GM23338 (cell line): Measurements from ENCODE around the gene KRTAP10-10. TPM values are rescaled to one million over a fixed set of nuclear protein-coding genes. Genes with fewer than 3 reads are reported as not detected.
A peak's percentile ranks its signal among the peaks of the same experiment; 100 is the strongest.

Experiments
- ATAC-seq: fragments of 200-7000 bp; cut with Tn5 transposase; 3 replicates; pipeline ENCODE4 v1.9.1; 2020
- DNase-seq: peaks from one replicate; pipeline ENCODE4 v3.0.0-alpha.2; 2015; ENCODE audit warnings: low spot score
- H2AFZ ChIP-seq: fragments of 200-600 bp; sonication (generic); 2 replicates; pipeline ENCODE4 v1.8.0; 2016; ENCODE audit warnings: antibody characterized with exemption, mild to moderate bottlenecking, moderate library complexity
- H3F3A ChIP-seq: fragments of 200-600 bp; sonication (generic); replicated peaks from 2 replicates; pipeline ENCODE4 v1.8.0; 2017; ENCODE audit warnings: antibody characterized with exemption, mixed run types, low read depth
- H3K27ac ChIP-seq: fragments of 200-600 bp; sonication (generic); 2 replicates; pipeline ENCODE4 v1.6.1; 2016; ENCODE audit warnings: low read depth
- H3K27me3 ChIP-seq: fragments of 200-600 bp; sonication (generic); 2 replicates; pipeline ENCODE4 v1.8.0; 2016; ENCODE audit warnings: mild to moderate bottlenecking, mixed run types, moderate library complexity; ENCODE audit not compliant: insufficient read depth
- H3K36me3 ChIP-seq: fragments of 200-600 bp; sonication (generic); 2 replicates; pipeline ENCODE4 v1.8.0; 2016; ENCODE audit warnings: mild to moderate bottlenecking; ENCODE audit not compliant: insufficient read depth
- H3K4me1 ChIP-seq: fragments of 200-600 bp; sonication (generic); 2 replicates; pipeline ENCODE4 v1.8.0; 2016; ENCODE audit warnings: mild to moderate bottlenecking, moderate library complexity; ENCODE audit not compliant: insufficient read depth
- H3K4me2 ChIP-seq: fragments of 200-600 bp; sonication (generic); 2 replicates; pipeline ENCODE4 v1.7.1; 2017; ENCODE audit warnings: mixed run types
- H3K4me3 ChIP-seq: fragments of 200-600 bp; sonication (generic); 2 replicates; pipeline ENCODE4 v1.6.1; 2016; ENCODE audit warnings: mixed run types
- H3K79me2 ChIP-seq: fragments of 200-600 bp; sonication (generic); replicated peaks from 2 replicates; pipeline ENCODE4 v1.8.0; 2017; ENCODE audit warnings: mild to moderate bottlenecking; ENCODE audit not compliant: insufficient read depth
- H3K9me2 ChIP-seq: fragments of 200-600 bp; sonication (generic); 2 replicates; pipeline ENCODE4 v1.8.0; 2017; ENCODE audit not compliant: insufficient read depth
- H4K20me1 ChIP-seq: fragments of 200-600 bp; sonication (generic); replicated peaks from 2 replicates; pipeline ENCODE4 v1.8.0; 2017; ENCODE audit warnings: mild to moderate bottlenecking; ENCODE audit not compliant: insufficient read depth
- H3K27ac Mint-ChIP-seq: 2 replicates; pipeline ENCODE4 v1.8.0; 2020; ENCODE audit warnings: inconsistent platforms, mild to moderate bottlenecking, moderate library complexity, mixed read lengths
- H3K27me3 Mint-ChIP-seq: 3 replicates; pipeline ENCODE4 v1.8.0; 2022; ENCODE audit warnings: low read depth, mild to moderate bottlenecking, moderate library complexity, mixed read lengths, inconsistent platforms; ENCODE audit not compliant: insufficient read depth, poor library complexity
- H3K36me3 Mint-ChIP-seq: 3 replicates; pipeline ENCODE4 v1.8.0; 2021; ENCODE audit warnings: low read depth, mild to moderate bottlenecking, inconsistent platforms, moderate library complexity, mixed read lengths
- H3K4me1 Mint-ChIP-seq: 3 replicates; pipeline ENCODE4 v1.8.0; 2020; ENCODE audit warnings: mild to moderate bottlenecking, inconsistent platforms, mixed read lengths
- H3K4me3 Mint-ChIP-seq: 3 replicates; pipeline ENCODE4 v1.8.0; 2021; ENCODE audit warnings: moderate library complexity, mild to moderate bottlenecking, inconsistent platforms, mixed read lengths
- H3K9me3 Mint-ChIP-seq: 3 replicates; pipeline ENCODE4 v1.8.0; 2020; ENCODE audit warnings: moderate library complexity, mild to moderate bottlenecking, inconsistent platforms, mixed read lengths
- CREB1 ChIP-seq: fragments of 250-450 bp; sonication (Bioruptor Pico); IDR thresholded peaks from 2 replicates; pipeline ENCODE4 v1.5.0; 2020; ENCODE audit warnings: low read depth, mild to moderate bottlenecking, moderate library complexity
- CTCF ChIP-seq, 2 experiments: fragments of 200-600 bp in 1 of 2; sonication (generic) in 1 of 2; conservative IDR thresholded peaks; 2 replicates each; pipeline versions ENCODE4 v1.5.1 to v1.6.1; 2016 to 2017; ENCODE audit warnings: antibody characterized with exemption in 2 of 2, low read depth in 2 of 2, mild to moderate bottlenecking in 2 of 2, moderate library complexity in 1 of 2
- EZH2 ChIP-seq: fragments of 200-600 bp; sonication (generic); IDR thresholded peaks from one replicate; pipeline ENCODE4 v1.8.0; 2017; ENCODE audit warnings: antibody characterized with exemption, mild to moderate bottlenecking, low read depth; ENCODE audit not compliant: unreplicated experiment
- EZH2phosphoT487 ChIP-seq: fragments of 200-600 bp; sonication (generic); IDR thresholded peaks from one replicate; pipeline ENCODE4 v1.8.1; 2018; ENCODE audit warnings: antibody characterized with exemption; ENCODE audit not compliant: unreplicated experiment
- JUNB ChIP-seq: IDR thresholded peaks from one replicate; pipeline ENCODE4 v1.6.1; 2016; ENCODE audit warnings: antibody characterized with exemption; ENCODE audit not compliant: unreplicated experiment
- POLR2AphosphoS5 ChIP-seq: IDR thresholded peaks from 2 replicates; pipeline ENCODE4 v1.6.1; 2016; ENCODE audit warnings: antibody characterized with exemption, low read depth
- ZNF114 ChIP-seq: fragments of 250-450 bp; sonication (Bioruptor Pico); IDR thresholded peaks from 2 replicates; pipeline ENCODE4 v1.5.0; 2020; ENCODE audit warnings: mild to moderate bottlenecking, moderate library complexity
- polyA plus RNA-seq: library from polyadenylated mRNA; unstranded; fragments of >200 nt; fragmentation: Nextera tagmentation; extraction: Ambion mirVana; gene quantifications from 2 replicates; pipeline ENCODE4 v1.2.1, GENCODE V29; 2016
- total RNA-seq: library from RNA; depleted of rRNA; stranded (reverse); fragments of >200 nt; shearing (Covaris generic); gene quantifications from 2 replicates; pipeline ENCODE4 v1.2.3, GENCODE V29; 2014
- TF ChIP-seq, protein P1 (sequence below): IDR thresholded peaks from 2 replicates; pipeline ENCODE4 v1.6.1; 2016; ENCODE audit warnings: antibody characterized with exemption

The KRTAP10-10 gene
- total and polyA plus RNA-seq, 2 experiments from 2014 or later: not detected

- Histone ChIP-seq H3K27ac (no peak overlapping the region), H2AFZ (no peak overlapping the region), H3K36me3 (no peaks in the 10 kb centered on the region), H3K4me1 (no peaks in the 10 kb centered on the region), H3K79me2 (no peaks in the 10 kb centered on the region), H3K27me3 (no peaks in the 10 kb centered on the region), H4K20me1 (no peaks in the 10 kb centered on the region), H3K9me2 (no peaks in the 10 kb centered on the region), H3K4me3 (no peak overlapping the region), H3F3A (no peaks in the 10 kb centered on the region), H3K4me2 (no peak overlapping the region)
- DNase-seq (peak; percentile 45), ATAC-seq (peak; percentile 81)
- peaks cover 35% of the 10 kb centered on the region for H3K9me3 Mint-ChIP-seq
- peaks cover 11% of the 10 kb centered on the region for H3K27me3 Mint-ChIP-seq
- TF ChIP-seq ZNF114 (CRISPR knock-in tag) (no peak), EZH2phosphoT487 (no peak), CTCF (conservative IDR thresholded peaks at IDR 0.05; ENCODE audit: low read depth in 2 of 2) (peak in 1 of 2 experiments; percentile 54; a peak in 2 of 4 replicates), CREB1 (CRISPR knock-in tag) (no peak)
- H3K4me1 Mint-ChIP-seq: peaks cover 23% of the 10 kb centered on the region
- no peak overlapping the region for H3K27ac Mint-ChIP-seq
- no peak overlapping the region for H3K4me3 Mint-ChIP-seq
- peaks cover 20% of the 10 kb centered on the region for H3K36me3 Mint-ChIP-seq
Observed at GRCh38 chr21:44617071-44617501, 20.1 kb upstream of the KRTAP10-10 start.

DNA sequence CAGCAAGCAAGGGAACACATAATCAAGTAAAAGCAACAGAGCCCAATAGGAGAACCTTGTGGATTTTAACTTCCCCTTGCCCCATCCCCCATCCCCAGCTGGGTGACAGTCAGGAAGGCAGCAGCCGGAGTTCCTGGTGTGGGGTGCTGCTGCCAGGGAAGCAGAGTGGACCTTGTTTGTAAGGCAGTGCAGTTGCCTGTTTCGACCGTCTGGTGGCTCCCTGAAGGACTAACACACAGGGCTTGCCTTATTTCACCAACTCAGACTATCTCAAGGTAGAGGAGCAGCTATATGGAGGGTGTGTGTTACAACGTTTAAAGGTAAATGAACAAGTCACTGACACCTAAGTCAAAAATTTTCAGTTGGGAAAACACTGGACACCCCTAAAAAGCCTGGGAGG, 18.7 kb upstream of the KRTAP10-10 start:
- no peaks in the 10 kb centered on the region for H3K9me2 ChIP-seq
- H2AFZ ChIP-seq: peak overlapping the region; percentile 4; the same call in 1 of the 2 replicates
- peak; percentile 90 for ATAC-seq
- H3K4me1 Mint-ChIP-seq: peaks cover 23% of the 10 kb centered on the region; the same call in 2 of the 3 replicates
- peaks cover 5% of the 10 kb centered on the region for H3K27me3 Mint-ChIP-seq
- no peak overlapping the region for H3K4me3 ChIP-seq
- H3K27ac ChIP-seq: no peak overlapping the region
- TF ChIP-seq CTCF (conservative IDR thresholded peaks at IDR 0.05; ENCODE audit: low read depth in 2 of 2): peak; percentile 42 to 70; a peak in 3 of 4 replicates
- no peak for TF ChIP-seq JUNB
- TF ChIP-seq EZH2: no peak
- TF ChIP-seq, protein P1, sequence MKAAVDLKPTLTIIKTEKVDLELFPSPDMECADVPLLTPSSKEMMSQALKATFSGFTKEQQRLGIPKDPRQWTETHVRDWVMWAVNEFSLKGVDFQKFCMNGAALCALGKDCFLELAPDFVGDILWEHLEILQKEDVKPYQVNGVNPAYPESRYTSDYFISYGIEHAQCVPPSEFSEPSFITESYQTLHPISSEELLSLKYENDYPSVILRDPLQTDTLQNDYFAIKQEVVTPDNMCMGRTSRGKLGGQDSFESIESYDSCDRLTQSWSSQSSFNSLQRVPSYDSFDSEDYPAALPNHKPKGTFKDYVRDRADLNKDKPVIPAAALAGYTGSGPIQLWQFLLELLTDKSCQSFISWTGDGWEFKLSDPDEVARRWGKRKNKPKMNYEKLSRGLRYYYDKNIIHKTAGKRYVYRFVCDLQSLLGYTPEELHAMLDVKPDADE: no peak
- no peak for TF ChIP-seq POLR2AphosphoS5
- TF ChIP-seq EZH2phosphoT487: no peak
- no peak for TF ChIP-seq CREB1 (CRISPR knock-in tag)
- peak overlapping the region; percentile 74; the same call in 1 of the 2 replicates for H3K27ac Mint-ChIP-seq
- no peak overlapping the region for H3K4me2 ChIP-seq
- H3K36me3 ChIP-seq: no peaks in the 10 kb centered on the region; the same call in 1 of the 2 replicates
- H3K79me2 ChIP-seq: no peaks in the 10 kb centered on the region
- H3K36me3 Mint-ChIP-seq: peaks cover 23% of the 10 kb centered on the region
- no peaks in the 10 kb centered on the region for H3K4me1 ChIP-seq
- no peaks in the 10 kb centered on the region for H3F3A ChIP-seq
- no peak overlapping the region for H3K4me3 Mint-ChIP-seq
- no peaks in the 10 kb centered on the region for H3K27me3 ChIP-seq
- no peaks in the 10 kb centered on the region for H4K20me1 ChIP-seq
- H3K9me3 Mint-ChIP-seq: peaks cover 38% of the 10 kb centered on the region
- DNase-seq: peak; percentile 57
